Ovary (tissue), 3 donors: ENCODE measurements around the gene AAK1.

Source experiments
- CTCF ChIP-seq, 3 donors: fragments of 450-650 bp in 2 of 3; fragments of 200-600 bp in 1 of 3; IDR thresholded peaks; one replicate each; pipeline versions ENCODE4 v1.5.1 to v1.8.0; 2016 to 2022; ENCODE audit warnings: antibody characterized with exemption in 3 of 3, mild to moderate bottlenecking in 1 of 3
- EP300 ChIP-seq: sonication (generic); formaldehyde crosslinking; IDR thresholded peaks from one replicate; pipeline ENCODE4 v1.6.1; 2017; ENCODE audit warnings: antibody characterized with exemption
- POLR2A ChIP-seq: fragments of 450-650 bp; IDR thresholded peaks from one replicate; pipeline ENCODE4 v1.6.1; 2017; ENCODE audit warnings: antibody characterized with exemption, mild to moderate bottlenecking, moderate library complexity
- donor health status: DM: no; HTN: no; CAD: no.

GRCh38 chr2:69645921-69646320 is 2.4 kb upstream of the AAK1 start:
- no peak for TF ChIP-seq CTCF (IDR thresholded peaks at IDR 0.05)
- no peak for TF ChIP-seq POLR2A
- no peak for TF ChIP-seq EP300
